GM06990 (cell line): ENCODE measurements around the gene PIP4K2C.

Experiments
- DNase-seq: peaks from one replicate; pipeline ENCODE4 v3.0.0-alpha.2; 2011; ENCODE audit not compliant: insufficient read length; ENCODE audit errors: extremely low read depth
- H3K27me3 ChIP-seq: replicated peaks from 2 replicates; pipeline ENCODE4 v1.6.0; 2011; ENCODE audit warnings: low read length; ENCODE audit not compliant: control insufficient read depth, insufficient read depth
- H3K36me3 ChIP-seq: 2 replicates; pipeline ENCODE4 v1.5.1; 2011; ENCODE audit warnings: low read length; ENCODE audit not compliant: control insufficient read depth, insufficient read depth
- H3K4me3 ChIP-seq: replicated peaks from 2 replicates; pipeline ENCODE4 v1.5.1; 2011; ENCODE audit warnings: low read depth, mild to moderate bottlenecking, control low read depth, low read length
- CTCF ChIP-seq: IDR thresholded peaks from 2 replicates; pipeline ENCODE4 v1.5.1; 2011; ENCODE audit warnings: low read length, control low read depth, mild to moderate bottlenecking, inconsistent platforms; ENCODE audit not compliant: insufficient read depth, poor library complexity, severe bottlenecking

The PIP4K2C gene

GRCh38 chr12:57550641-57551549, 40.1 kb upstream of the PIP4K2C start:
- no peaks in the 10 kb centered on the region for H3K36me3 ChIP-seq
- DNase-seq: no peak
- TF ChIP-seq CTCF: no peak
- H3K4me3 ChIP-seq: no peak overlapping the region
- H3K27me3 ChIP-seq: no peaks in the 10 kb centered on the region

- Histone ChIP-seq H3K36me3 (no peaks in the 10 kb centered on the region), H3K4me3 (no peak overlapping the region), H3K27me3 (no peaks in the 10 kb centered on the region)
- no peak for TF ChIP-seq CTCF
- DNase-seq: no peak
Measured at GRCh38 chr12:57551637-57552305, 39.2 kb upstream of the PIP4K2C start.

DNA sequence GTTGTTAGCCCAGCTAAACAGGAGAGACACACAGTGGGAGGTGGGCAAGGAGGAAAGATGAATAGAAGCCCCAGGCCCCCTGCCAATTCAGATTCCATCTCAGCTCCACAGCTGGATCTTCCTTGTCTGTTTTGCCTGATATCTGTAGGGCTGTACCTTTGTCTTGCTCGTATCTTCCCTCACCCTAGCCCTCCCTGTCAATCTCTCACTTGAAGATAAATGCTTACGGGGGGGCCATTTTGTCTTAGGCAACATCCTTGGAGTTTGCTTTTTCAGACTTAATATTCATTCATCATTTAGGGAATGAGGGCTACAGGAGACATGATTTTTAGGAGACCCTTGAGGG, 38.7 kb upstream of the PIP4K2C start:
- Histone ChIP-seq H3K27me3 (no peaks in the 10 kb centered on the region), H3K4me3 (no peak overlapping the region), H3K36me3 (no peaks in the 10 kb centered on the region)
- no peak for TF ChIP-seq CTCF
- no peak for DNase-seq

DNA sequence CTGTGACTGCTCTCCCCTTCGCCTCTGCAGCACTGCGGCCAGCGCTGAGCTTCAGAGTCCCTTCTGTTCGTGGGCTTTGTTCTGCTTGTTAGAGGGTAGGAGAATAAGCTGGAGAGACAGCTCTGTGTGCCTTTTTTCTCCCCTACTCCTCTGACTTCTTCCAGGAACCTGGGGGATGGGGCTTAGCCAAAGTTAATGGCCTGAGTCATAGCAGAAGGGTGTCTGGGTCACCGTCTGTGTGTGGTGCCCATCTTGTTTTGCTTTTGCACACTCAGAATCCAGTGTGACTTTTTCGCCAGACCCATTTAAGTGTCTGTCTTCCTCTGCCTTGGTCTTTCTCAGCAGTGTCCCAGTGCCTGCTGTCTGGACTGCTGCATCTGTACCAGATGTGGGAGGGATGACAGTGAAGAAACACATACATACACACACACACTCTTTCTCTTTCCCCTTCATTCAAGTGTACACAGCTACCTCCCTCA, 38.1 kb upstream of the PIP4K2C start:
- DNase-seq: no peak
- TF ChIP-seq CTCF: no peak
- Histone ChIP-seq H3K36me3 (no peaks in the 10 kb centered on the region), H3K27me3 (no peaks in the 10 kb centered on the region), H3K4me3 (no peak overlapping the region)

DNA sequence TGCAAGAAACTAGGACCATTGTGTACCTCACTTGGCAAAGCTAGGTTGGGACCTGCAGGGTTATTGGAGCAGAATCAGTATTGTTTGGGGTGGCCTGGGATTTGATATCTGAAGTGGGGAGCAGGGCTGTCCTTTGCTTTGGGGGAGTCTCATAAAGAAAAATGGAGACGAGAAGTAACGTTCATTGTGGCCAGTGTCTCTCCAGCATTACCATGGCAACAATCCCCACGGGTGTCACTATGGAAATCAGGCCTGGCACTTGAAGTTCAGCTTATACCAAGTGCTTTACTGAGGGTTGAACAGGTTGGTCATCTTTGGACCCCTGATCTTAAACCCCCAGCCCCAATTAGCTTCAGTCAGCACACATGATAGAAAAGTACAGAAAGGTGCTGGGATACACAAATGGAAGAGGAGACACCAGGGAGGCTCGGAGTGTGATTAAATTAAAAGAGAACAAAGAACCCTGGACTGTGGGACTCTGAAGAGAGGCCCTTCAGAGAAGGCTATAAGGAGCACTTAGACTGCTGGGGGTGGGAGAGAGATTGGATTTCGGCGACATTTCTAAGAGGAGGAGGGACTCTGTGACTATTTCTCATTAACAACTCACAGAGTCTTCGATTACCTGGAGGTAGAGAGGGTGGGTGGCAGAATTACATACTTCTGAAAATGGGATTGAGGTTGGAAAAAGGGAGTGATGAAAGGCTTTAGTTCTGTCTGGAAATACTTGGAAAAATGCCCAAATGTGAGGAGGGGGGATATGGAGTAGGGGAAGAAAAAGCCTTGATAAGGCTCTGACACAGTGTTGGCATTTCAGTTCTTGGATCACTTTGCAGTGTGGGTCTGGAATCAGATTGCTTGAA, 37.4 kb upstream of the PIP4K2C start:
- Histone ChIP-seq H3K4me3 (no peak overlapping the region), H3K36me3 (no peaks in the 10 kb centered on the region), H3K27me3 (no peaks in the 10 kb centered on the region)
- no peak for DNase-seq
- no peak for TF ChIP-seq CTCF
